OCI-LY1 (cell line): ENCODE data around the gene ZNF665.

Experiments
- H2AFZ ChIP-seq: fragments of 200-600 bp; sonication (generic), shearing (Covaris generic); 2 replicates; pipeline ENCODE4 v1.6.0; 2014; ENCODE audit warnings: antibody characterized with exemption, mild to moderate bottlenecking, low read length
- H3F3A ChIP-seq: fragments of 200-600 bp; sonication (generic), shearing (Covaris generic); 2 replicates; pipeline ENCODE4 v1.6.0; 2014; ENCODE audit warnings: mild to moderate bottlenecking, antibody characterized with exemption, low read length, moderate library complexity; ENCODE audit not compliant: insufficient read depth
- H3K27ac ChIP-seq: fragments of 200-600 bp; sonication (generic); 2 replicates; pipeline ENCODE4 v1.5.1; 2014; ENCODE audit warnings: low read length, mixed run types, mild to moderate bottlenecking, low read depth; ENCODE audit not compliant: poor library complexity, severe bottlenecking
- H3K27me3 ChIP-seq: fragments of 200-600 bp; sonication (generic); 2 replicates; pipeline ENCODE4 v1.6.0; 2014; ENCODE audit warnings: antibody characterized with exemption, mild to moderate bottlenecking, low read length, moderate library complexity; ENCODE audit not compliant: insufficient read depth
- H3K36me3 ChIP-seq: fragments of 200-600 bp; sonication (generic); 2 replicates; pipeline ENCODE4 v1.6.1; 2014; ENCODE audit warnings: mild to moderate bottlenecking, antibody characterized with exemption, low read length, moderate library complexity, mixed read lengths; ENCODE audit not compliant: insufficient read depth
- H3K4me1 ChIP-seq: fragments of 200-600 bp; sonication (generic); 2 replicates; pipeline ENCODE4 v1.5.1; 2014; ENCODE audit warnings: mild to moderate bottlenecking, low read length, moderate library complexity; ENCODE audit not compliant: insufficient read depth, severe bottlenecking
- H3K4me2 ChIP-seq: fragments of 200-600 bp; sonication (generic), shearing (Covaris generic); 2 replicates; pipeline ENCODE4 v1.6.1; 2014; ENCODE audit warnings: low read length
- H3K4me3 ChIP-seq: fragments of 200-600 bp; sonication (generic); 2 replicates; pipeline ENCODE4 v1.5.1; 2014; ENCODE audit warnings: low read length, low read depth, mild to moderate bottlenecking, mixed read lengths; ENCODE audit not compliant: poor library complexity, severe bottlenecking
- H3K79me2 ChIP-seq: fragments of 200-600 bp; shearing (Covaris generic); 2 replicates; pipeline ENCODE4 v1.6.1; 2016; ENCODE audit warnings: mixed run types, low read length, mixed read lengths; ENCODE audit not compliant: insufficient read depth
- H3K9ac ChIP-seq: fragments of 200-600 bp; sonication (generic), shearing (Covaris generic); 2 replicates; pipeline ENCODE4 v1.6.1; 2014; ENCODE audit warnings: mild to moderate bottlenecking, low read length, mixed read lengths
- H3K9me2 ChIP-seq: fragments of 200-600 bp; sonication (generic), shearing (Covaris generic); 2 replicates; pipeline ENCODE4 v1.6.1; 2014; ENCODE audit warnings: low read depth, mild to moderate bottlenecking, low read length, mixed read lengths
- H3K9me3 ChIP-seq: fragments of 200-600 bp; shearing (Covaris generic); 2 replicates; pipeline ENCODE4 v1.6.1; 2014; ENCODE audit warnings: low read length, mixed read lengths
- H4K20me1 ChIP-seq: fragments of 200-600 bp; sonication (generic), shearing (Covaris generic); 2 replicates; pipeline ENCODE4 v1.6.0; 2016; ENCODE audit warnings: mild to moderate bottlenecking, low read length; ENCODE audit not compliant: insufficient read depth
- CTCF ChIP-seq: fragments of 200-600 bp; sonication (generic), shearing (Covaris generic); IDR thresholded peaks from 2 replicates; pipeline ENCODE4 v1.5.1; 2017; ENCODE audit warnings: mild to moderate bottlenecking, antibody characterized with exemption, low read length, moderate library complexity, mixed read lengths
- EZH2 ChIP-seq: fragments of 200-600 bp; sonication (generic), shearing (Covaris generic); IDR thresholded peaks from 2 replicates; pipeline ENCODE4 v1.8.0; 2017; ENCODE audit warnings: borderline replicate concordance, mixed run types, mild to moderate bottlenecking, antibody characterized with exemption, low read length, moderate library complexity, mixed read lengths

The ZNF665 gene

GRCh38 chr19:53136432-53136831, 56.7 kb downstream of the ZNF665 start:
- Histone ChIP-seq H3K27ac (no peak overlapping the region), H3K79me2 (no peaks in the 10 kb centered on the region), H3K9me3 (peaks cover 13% of the 10 kb centered on the region), H3K27me3 (no peaks in the 10 kb centered on the region), H3K9ac (no peak overlapping the region), H3K4me1 (no peaks in the 10 kb centered on the region), H2AFZ (no peak overlapping the region), H3K4me2 (no peak overlapping the region), H3K9me2 (no peaks in the 10 kb centered on the region), H4K20me1 (no peaks in the 10 kb centered on the region), H3F3A (no peaks in the 10 kb centered on the region), H3K4me3 (no peak overlapping the region), H3K36me3 (no peaks in the 10 kb centered on the region)
- TF ChIP-seq CTCF = no peak
- TF ChIP-seq EZH2 = no peak

GRCh38 chr19:53132141-53132991, 60.8 kb downstream of the ZNF665 start, which contains the start of gene ZNF415:
ZNF415 (minus strand) TSS chr19:53132910; CDS start chr19:53122676, 10,234 bp downstream.
- H3F3A ChIP-seq = no peaks in the 10 kb centered on the region
- peak within 1 kb of the TSS; percentile 63 for H3K4me2 ChIP-seq
- H4K20me1 ChIP-seq = no peaks in the 10 kb centered on the region
- H3K9ac ChIP-seq = peak within 1 kb of the TSS; percentile 60
- peak within 1 kb of the TSS; percentile 62 for H3K4me3 ChIP-seq
- H3K27ac ChIP-seq = no peak within 1 kb of the TSS
- H3K9me2 ChIP-seq = no peaks in the 10 kb centered on the region
- H3K36me3 ChIP-seq = no peaks in the 10 kb centered on the region
- H3K79me2 ChIP-seq = no peaks in the 10 kb centered on the region
- no peaks in the 10 kb centered on the region for H3K4me1 ChIP-seq
- no peak within 1 kb of the TSS for H2AFZ ChIP-seq
- TF ChIP-seq EZH2 (no peak), CTCF (no peak)
- H3K27me3 ChIP-seq = no peaks in the 10 kb centered on the region
- peaks cover 5% of the 10 kb centered on the region; the same call in 1 of the 2 replicates for H3K9me3 ChIP-seq

- Histone ChIP-seq H3K9ac (no peak overlapping the region; the same call in 1 of the 2 replicates), H3K27ac (no peak overlapping the region)
Measured at GRCh38 chr19:53131727-53132126, 61.4 kb downstream of the ZNF665 start.

More at GRCh38 chr19:53131727-53132126, 61.4 kb downstream of the ZNF665 start:
- no peak overlapping the region for H2AFZ ChIP-seq
- peak overlapping the region; percentile 63 for H3K4me2 ChIP-seq
- H3F3A ChIP-seq = no peaks in the 10 kb centered on the region
- H3K36me3 ChIP-seq = no peaks in the 10 kb centered on the region
- H3K9me3 ChIP-seq = peaks cover 5% of the 10 kb centered on the region; the same call in 1 of the 2 replicates
- peak overlapping the region; percentile 62 for H3K4me3 ChIP-seq
- no peaks in the 10 kb centered on the region for H3K79me2 ChIP-seq
- no peaks in the 10 kb centered on the region for H3K27me3 ChIP-seq
- H3K4me1 ChIP-seq = no peaks in the 10 kb centered on the region
- TF ChIP-seq CTCF (no peak), EZH2 (no peak)
- no peaks in the 10 kb centered on the region for H3K9me2 ChIP-seq
- no peaks in the 10 kb centered on the region for H4K20me1 ChIP-seq
